Raji (cell line): ENCODE data around the gene CD300LB.

Experiments used
- POLR2A ChIP-seq: IDR thresholded peaks from 2 replicates; pipeline ENCODE4 v1.6.1; 2011; ENCODE audit warnings: low read depth, low read length, control low read depth; ENCODE audit not compliant: insufficient read depth

CD300LB gene

DNA sequence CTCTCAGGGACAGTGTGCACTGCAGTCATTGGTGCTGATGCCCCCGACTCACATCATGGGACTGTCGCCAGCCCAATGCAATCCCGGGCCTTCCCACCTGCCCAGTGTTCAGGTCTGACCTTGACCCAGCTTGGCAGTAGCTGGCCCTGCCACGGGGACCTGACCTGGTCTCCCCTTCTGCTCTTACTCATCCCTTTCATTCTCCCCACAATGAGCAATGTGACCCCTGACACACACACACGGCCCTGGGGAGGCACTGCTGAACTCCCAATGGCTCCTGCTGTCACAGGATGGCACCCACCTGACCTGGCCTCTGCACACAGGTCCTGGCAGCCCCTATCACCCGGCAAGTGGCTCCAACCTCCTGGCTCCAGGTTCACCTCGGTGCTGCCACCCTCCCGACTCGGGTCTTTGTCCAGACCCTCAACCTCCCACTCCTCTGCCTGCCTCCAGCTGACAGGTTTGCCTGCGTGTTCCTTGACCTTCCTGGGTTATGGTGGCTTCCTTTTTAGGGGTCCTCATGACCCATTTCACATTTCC, 8.1 kb upstream of the CD300LB start:
- no peak for TF ChIP-seq POLR2A

DNA sequence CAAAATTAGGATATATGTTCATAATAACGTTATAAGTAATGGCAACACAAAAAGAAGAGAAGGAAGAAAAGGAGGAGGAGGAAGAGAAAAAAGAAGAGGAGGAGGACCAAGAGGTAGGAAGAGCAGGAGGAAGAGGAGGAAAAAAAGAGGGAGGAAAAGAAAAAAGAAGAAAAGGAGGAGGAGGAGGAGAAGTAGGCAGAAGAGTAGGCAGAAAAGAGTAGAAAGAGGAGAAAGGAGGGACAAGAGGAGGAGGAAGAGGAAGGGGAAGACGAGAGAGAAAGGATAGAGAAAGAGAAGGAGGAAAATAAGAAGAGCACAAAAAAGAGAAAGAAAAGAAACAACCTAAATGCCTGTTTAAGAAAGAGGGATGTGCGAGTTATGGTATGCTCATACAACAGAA, 5.6 kb upstream of the CD300LB start:
- TF ChIP-seq POLR2A = no peak

DNA sequence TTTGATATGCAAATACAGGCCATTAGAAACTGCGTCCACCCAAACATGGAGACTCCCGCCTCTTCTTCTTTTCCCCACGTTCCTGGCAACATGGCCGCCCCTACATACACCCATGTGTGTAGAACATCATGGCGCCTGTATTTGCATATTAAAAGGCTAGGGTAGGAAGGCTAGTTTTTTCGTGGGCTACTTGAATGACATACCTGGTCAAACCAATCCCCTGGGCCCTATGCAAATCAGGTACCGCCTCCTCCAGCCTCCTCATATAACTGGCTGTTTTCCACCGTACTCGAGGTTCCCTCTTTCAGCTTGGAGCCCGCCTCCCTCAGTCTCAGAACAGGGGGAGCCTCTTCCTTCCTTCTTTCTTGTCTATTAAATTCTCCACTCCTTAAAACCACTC, 840 bp upstream of the CD300LB start:
- TF ChIP-seq POLR2A = no peak

DNA sequence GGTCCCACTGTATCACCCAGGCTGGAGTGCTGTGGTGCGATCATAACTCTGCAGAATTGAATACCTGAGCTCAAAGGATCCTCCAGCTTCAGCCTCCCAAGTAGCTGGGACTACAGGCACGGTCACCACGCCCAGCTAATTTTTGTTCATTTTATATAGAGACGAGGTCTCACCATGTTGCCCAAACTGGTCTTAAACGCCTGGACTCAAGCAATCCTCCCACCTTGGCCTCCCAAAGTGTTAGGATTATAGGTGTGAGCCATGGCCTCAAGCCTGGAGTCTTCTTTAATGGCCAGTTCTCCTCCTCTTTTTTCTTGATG, 484 bp downstream of the CD300LB start:
- TF ChIP-seq POLR2A = no peak

DNA sequence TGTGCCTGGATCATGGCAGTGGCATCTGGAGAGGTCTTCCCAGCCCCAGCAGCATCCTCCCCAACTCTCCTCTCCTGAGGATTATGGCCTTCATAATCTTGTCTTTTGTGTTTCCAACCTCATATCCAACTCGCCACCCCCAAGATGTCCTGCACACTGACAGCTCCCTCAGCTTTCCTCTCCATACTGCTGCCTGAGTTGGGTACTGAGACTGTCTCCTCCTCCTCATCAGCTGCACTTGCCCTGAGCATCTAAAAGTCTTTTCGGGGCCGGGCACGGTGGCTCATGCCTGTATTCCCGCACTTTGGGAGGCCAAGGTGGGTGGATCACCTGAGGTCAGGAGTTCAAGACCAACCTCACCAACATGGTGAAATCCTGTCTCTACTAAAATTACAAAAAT, 2.0 kb downstream of the CD300LB start:
- TF ChIP-seq POLR2A = no peak

DNA sequence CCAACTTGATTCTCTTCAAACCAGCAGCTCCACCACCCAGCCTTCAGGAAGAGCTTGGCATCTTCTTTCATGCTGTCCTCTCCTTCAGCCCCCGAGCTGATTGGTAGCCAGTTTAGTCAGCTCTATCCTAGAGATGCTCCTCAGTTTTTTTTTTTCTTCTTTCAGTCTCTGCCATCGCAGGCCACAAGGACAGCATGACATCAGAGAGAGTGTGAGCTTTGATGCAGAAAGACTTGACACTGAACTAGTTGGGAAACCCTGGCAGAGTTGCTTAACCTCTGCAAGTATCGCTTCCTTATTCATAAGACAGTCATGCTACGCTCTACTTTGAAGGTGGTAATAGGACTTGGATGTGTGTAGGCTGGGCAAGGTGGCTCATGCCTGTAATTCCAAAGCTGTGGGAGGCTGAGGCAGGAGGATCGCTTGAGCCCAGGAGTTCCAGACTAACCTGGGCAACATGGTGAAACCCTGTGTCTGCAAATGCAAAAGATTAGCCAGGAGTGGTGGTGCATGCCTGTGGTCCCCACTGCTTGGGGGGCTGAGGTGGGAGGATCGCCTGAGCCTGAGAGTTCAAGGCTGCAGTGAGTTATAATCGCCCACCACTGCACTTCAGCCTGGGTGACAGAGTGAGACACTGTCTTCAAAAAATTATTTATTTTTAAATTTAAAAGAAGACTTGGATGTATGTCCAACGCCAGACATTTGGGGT, 2.6 kb downstream of the CD300LB start:
- TF ChIP-seq POLR2A = no peak

DNA sequence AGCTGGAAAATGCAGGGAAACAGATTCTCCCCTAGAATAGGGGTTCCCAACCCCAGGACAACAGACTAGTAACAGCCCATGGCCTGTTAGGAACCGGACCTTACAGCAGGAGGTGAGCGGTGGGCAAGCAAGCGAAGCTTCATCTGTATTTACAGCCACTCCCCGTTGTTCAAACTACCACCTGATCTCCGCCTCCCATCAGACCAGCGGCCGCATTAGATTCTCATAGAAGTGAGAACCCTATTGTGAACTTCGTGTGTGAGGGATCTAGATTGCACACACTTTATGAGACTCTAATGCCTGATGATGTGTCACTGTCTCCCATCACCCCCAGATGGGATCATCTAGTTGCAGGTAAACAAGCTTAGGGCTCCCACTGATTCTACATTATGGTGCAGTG, 3.5 kb downstream of the CD300LB start:
- TF ChIP-seq POLR2A = no peak

DNA sequence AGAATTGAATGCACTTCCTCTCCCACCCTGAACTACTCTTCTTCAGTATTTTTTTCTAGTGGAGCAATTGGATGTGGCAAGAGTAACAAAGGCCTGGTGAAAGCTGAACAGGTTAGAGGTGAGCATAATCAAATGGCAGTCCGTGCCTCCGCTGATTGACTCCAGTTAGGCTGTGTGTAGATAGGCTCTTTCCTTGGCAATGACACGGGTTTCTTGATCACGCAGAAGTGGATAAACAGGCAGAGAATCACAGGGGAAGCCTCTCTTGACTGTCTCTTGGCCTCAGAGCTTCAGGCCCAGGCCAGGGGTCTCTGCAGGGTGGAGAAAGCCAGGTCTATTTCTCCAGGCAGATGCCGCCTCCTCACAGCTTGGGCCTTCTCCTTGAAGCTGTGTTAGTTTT, 4.2 kb downstream of the CD300LB start:
- TF ChIP-seq POLR2A = no peak

DNA sequence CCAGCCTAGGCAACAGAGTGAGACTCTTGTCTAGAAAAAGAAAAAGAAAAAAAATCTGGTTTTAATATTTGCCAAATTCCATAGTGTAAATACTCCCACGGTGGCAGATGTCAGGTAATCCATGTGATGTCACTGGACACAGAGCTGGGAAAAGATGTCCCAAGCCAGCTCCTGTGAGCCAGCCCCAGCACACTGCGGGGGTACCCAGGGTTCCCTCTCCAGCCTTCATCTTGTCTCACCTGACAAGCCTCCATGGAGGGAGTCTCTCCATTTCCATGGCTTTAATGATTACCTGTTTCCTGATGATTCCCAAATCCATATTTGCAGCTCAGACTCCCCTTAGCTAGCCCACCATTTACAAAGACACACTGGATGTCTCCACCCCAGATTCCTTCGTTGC, 4.6 kb downstream of the CD300LB start:
- no peak for TF ChIP-seq POLR2A

DNA sequence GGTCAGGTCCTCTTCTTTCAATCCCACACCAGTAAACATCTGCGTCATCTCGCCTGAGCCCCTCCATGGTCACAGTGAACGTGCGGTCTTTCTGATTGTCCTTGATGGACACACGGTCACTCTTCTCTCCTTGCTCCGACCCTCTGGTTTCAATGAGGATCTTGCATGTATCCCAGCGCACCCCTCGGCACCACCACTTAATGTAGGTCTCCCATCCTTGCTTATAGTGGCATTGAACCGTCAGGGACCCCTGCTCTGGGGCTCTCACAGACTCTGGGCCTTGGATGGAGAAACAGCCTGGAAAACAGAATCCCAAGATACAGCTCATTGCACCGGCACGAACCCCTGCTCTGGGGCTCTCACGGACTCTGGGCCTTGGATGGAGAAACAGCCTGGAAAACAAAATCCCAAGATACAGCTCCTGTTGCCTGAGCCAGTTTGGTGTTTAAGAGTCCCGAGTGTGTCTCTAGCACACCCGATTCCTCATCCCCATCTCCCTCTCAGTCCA, 5.4 kb downstream of the CD300LB start:
- TF ChIP-seq POLR2A = no peak

DNA sequence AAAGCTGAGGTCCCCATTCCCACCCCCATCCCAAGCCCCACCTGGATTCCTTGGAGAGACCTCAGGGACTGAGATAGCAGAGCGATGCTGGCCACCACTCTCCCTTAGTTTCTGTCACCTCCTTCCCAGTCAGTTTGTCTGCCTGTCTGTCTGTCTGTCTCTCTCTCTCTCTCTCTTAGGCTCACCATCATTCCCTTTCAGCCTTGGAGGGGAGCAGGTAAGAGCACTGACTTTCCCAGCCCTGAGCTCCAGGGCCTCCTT, 5.9 kb downstream of the CD300LB start:
- no peak for TF ChIP-seq POLR2A

DNA sequence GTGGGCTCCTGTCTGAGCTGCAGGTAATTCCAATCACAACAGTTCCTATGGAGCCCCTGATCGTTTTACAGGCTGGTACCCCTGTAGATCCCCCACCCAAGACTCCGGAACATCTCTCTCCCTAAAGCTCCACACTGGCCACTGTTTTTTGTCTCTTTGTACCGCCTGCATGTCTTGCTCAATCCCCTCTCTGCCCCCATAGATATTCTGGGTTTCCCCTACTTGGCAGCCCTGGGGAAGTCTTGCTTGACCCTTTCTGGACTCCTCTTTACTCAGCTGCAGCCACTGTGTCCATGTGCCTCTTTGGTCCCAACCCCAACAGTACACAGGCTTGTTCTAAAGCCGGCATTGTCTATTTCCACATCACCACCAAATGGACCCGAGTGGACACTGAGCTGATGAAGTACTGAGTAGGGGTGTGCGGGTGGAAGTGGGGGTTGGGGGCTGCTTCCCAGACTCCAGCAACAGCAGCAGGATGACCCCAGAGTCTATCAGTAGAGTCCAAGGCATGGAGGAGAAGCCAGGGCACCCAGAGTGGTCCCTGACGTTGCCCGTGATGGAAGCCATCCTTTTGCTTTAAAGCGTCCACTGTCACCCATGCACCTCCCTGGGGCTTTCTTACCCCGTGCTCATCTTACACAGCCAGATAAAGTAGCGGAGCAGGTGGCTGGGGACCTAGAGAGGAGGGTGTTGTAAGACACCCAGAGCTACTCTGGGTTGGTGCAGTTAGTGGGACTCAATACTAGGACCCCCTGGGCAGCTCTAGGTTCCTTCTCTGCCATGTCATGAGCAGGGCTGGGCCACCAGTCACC, 6.4 kb downstream of the CD300LB start:
- TF ChIP-seq POLR2A = no peak

DNA sequence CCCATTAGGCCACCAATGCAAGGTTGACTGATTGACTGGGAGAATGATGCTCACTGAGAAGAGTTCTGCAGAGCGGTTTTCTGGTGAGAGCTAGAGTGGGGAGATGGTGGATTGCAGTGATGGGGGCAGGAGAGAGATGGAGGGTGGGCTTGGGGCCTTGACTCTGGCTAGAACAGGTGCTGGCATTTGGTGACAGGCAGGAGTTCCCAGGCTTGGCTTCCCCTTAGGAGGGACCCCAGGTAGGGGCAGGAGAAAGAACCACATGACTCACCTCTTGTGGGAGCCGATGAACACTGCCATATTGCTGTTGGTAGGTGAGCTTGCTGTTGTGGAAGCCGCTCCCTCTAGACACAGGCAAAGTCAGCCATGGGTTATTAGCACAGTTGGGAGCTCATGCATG, 8.0 kb downstream of the CD300LB start:
- no peak for TF ChIP-seq POLR2A

DNA sequence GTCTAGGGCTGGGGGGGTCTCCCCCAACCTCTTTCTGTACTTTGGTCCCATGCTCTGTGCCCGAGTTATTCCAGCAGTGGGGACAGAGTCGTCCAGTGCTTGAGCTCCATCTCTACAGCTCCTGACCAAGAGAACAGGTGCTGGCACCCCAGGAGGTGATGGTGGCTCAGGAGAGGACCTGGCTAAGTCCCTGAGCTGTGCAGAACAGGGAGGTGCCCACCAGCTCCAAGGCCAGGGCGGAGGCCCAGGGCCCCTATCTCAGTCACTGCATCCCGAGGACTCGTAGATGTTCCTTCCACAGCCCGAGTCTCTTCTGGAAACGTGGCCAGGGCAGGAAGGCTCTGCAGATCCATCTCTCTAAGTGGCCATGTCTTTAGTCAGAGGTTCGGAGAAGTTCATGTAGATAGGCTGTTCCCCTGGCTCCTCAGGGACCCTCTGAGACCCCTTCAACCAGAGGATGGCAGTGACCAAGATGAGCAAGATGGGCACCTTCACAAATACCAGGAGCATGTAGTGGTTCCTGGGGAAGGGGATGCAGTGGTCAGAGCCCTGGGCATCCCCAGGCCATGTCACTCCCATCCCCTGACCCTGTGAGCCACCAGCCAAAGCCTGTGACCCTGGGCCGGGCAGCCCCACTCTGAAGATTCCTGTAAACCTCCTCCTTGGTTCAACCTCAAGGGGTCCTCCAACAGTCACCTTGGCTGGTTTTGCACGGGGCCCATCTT, 8.7 kb downstream of the CD300LB start:
- TF ChIP-seq POLR2A = no peak

DNA sequence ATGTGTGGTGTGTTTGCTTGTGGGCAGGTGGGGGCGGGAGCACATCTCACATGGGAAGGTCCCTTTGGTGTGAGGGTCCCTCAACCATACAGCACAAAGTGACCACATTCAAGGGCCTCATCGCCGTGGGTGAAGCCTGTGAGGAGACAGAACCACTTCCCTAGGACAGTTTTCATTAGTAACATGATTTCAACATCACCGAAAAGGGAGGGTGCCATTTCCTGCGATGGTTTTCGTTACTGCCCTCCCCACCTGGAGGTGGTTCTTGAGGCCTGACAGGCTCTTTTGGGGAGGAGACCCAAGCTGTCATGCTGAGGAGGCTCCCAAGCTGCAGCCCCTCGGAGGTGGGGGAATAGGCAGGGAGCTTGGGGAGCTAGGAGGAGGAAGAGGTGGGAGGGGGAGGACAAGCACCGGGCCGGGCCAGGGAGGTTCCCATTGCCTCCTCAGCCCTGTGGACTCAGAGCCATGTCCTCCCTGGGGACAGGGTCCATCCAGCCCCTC, 9.5 kb downstream of the CD300LB start:
- no peak for TF ChIP-seq POLR2A
